PC-9 (cell line): ENCODE results near the gene DIAPH3.

Experiments used
- EZH2 ChIP-seq: fragments of 200-600 bp; sonication (generic); IDR thresholded peaks from 2 replicates; pipeline ENCODE4 v1.8.0; 2017; ENCODE audit warnings: antibody characterized with exemption, low read depth
- TF ChIP-seq, protein P1 (sequence below): fragments of 200-600 bp; sonication (generic); conservative IDR thresholded peaks from 2 replicates; pipeline ENCODE4 v1.6.1; 2017; ENCODE audit warnings: mixed run types, antibody characterized with exemption, mild to moderate bottlenecking, moderate library complexity

GRCh38 chr13:59702269-59702668 is 461.5 kb downstream of the DIAPH3 start:
- TF ChIP-seq EZH2, result no peak
- TF ChIP-seq, protein P1, sequence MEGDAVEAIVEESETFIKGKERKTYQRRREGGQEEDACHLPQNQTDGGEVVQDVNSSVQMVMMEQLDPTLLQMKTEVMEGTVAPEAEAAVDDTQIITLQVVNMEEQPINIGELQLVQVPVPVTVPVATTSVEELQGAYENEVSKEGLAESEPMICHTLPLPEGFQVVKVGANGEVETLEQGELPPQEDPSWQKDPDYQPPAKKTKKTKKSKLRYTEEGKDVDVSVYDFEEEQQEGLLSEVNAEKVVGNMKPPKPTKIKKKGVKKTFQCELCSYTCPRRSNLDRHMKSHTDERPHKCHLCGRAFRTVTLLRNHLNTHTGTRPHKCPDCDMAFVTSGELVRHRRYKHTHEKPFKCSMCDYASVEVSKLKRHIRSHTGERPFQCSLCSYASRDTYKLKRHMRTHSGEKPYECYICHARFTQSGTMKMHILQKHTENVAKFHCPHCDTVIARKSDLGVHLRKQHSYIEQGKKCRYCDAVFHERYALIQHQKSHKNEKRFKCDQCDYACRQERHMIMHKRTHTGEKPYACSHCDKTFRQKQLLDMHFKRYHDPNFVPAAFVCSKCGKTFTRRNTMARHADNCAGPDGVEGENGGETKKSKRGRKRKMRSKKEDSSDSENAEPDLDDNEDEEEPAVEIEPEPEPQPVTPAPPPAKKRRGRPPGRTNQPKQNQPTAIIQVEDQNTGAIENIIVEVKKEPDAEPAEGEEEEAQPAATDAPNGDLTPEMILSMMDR, result no peak
